Osteocyte (in vitro differentiated cells): ENCODE measurements around the gene AGT. TPM values are rescaled to one million over a fixed set of nuclear protein-coding genes. Genes with fewer than 3 reads are reported as not detected.
A peak's percentile ranks its signal among the peaks of the same experiment; 100 is the strongest.

ENCODE experiments used
- DNase-seq: peaks from one replicate; pipeline ENCODE4 v3.0.0; 2021; ENCODE audit warnings: mixed read lengths; ENCODE audit not compliant: unreplicated experiment; ENCODE audit errors: extremely low spot score
- H3K27ac Mint-ChIP-seq: one replicate; pipeline ENCODE4 v1.8.0; 2021; ENCODE audit warnings: mild to moderate bottlenecking, mixed read lengths; ENCODE audit not compliant: unreplicated experiment
- H3K27me3 Mint-ChIP-seq: one replicate; pipeline ENCODE4 v1.8.0; 2021; ENCODE audit warnings: mixed read lengths; ENCODE audit not compliant: unreplicated experiment
- H3K36me3 Mint-ChIP-seq: one replicate; pipeline ENCODE4 v1.8.0; 2021; ENCODE audit warnings: mixed read lengths; ENCODE audit not compliant: unreplicated experiment
- H3K4me1 Mint-ChIP-seq: one replicate; pipeline ENCODE4 v1.8.0; 2021; ENCODE audit warnings: mixed read lengths; ENCODE audit not compliant: unreplicated experiment
- H3K4me3 Mint-ChIP-seq: one replicate; pipeline ENCODE4 v1.8.0; 2021; ENCODE audit warnings: mild to moderate bottlenecking, moderate library complexity, mixed read lengths; ENCODE audit not compliant: unreplicated experiment
- H3K9me3 Mint-ChIP-seq: one replicate; pipeline ENCODE4 v1.8.0; 2021; ENCODE audit warnings: mixed read lengths; ENCODE audit not compliant: unreplicated experiment
- total RNA-seq: library from RNA; stranded (reverse); gene quantifications from 2 replicates; pipeline ENCODE4 v1.2.1, GENCODE V29; 2021
- TF ChIP-seq, protein P1 (sequence below): fragments of 200-600 bp; sonication (generic); IDR thresholded peaks from 2 replicates; pipeline ENCODE4 v1.5.0; 2021; ENCODE audit warnings: antibody characterized with exemption, mild to moderate bottlenecking, moderate library complexity

AGT gene
- total RNA-seq, 1 donor from 2014 or later = 25.6 TPM

DNA sequence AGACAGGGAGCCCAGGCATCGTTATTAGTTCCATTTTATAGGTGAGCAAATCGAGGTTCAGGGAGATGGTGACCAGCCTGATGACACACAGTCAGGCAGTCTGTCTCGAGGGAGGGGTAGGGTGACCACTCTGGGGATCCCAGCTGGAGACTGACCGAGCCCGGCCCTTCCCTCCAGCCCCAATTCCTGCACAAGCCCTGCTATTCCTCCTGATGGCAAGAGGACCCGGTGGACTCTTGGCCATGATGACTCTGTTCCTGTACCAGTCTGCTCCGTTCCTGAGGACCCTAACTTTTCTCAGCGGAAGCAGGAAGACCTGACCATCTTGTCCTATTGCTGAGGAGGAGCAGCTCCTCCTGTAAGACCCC is 391 bp downstream of the AGT start:
- DNase-seq = no peak
- Mint-ChIP-seq H3K36me3 (peaks cover 3% of the 10 kb centered on the region), H3K27ac (peak overlapping the region; percentile 51), H3K4me3 (no peak overlapping the region), H3K9me3 (peaks cover 3% of the 10 kb centered on the region), H3K27me3 (no peaks in the 10 kb centered on the region), H3K4me1 (peaks cover 15% of the 10 kb centered on the region)
- TF ChIP-seq, protein P1, sequence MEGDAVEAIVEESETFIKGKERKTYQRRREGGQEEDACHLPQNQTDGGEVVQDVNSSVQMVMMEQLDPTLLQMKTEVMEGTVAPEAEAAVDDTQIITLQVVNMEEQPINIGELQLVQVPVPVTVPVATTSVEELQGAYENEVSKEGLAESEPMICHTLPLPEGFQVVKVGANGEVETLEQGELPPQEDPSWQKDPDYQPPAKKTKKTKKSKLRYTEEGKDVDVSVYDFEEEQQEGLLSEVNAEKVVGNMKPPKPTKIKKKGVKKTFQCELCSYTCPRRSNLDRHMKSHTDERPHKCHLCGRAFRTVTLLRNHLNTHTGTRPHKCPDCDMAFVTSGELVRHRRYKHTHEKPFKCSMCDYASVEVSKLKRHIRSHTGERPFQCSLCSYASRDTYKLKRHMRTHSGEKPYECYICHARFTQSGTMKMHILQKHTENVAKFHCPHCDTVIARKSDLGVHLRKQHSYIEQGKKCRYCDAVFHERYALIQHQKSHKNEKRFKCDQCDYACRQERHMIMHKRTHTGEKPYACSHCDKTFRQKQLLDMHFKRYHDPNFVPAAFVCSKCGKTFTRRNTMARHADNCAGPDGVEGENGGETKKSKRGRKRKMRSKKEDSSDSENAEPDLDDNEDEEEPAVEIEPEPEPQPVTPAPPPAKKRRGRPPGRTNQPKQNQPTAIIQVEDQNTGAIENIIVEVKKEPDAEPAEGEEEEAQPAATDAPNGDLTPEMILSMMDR = no peak

DNA sequence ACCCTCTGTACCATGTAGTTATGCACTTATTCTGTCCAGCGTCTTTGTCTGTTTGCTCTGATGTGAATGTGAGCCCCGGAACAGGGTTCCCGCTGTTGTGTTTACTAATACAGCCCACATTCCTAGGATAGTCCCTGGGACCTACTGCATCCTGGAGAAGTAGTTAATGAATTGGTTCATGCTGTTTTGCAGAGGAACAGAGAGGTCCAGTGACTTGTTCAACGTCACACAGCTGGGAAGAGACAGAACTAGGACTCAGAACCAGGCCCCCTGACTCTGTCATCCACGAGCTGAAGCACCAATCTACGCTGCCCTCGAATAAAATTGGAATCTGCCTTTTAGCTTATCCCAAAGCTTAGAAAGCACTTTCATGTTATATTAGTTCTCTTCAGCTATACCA is 784 bp downstream of the AGT start:
- Mint-ChIP-seq H3K36me3 (peaks cover 3% of the 10 kb centered on the region), H3K4me1 (peaks cover 15% of the 10 kb centered on the region), H3K27ac (no peak overlapping the region), H3K27me3 (no peaks in the 10 kb centered on the region), H3K4me3 (no peak overlapping the region), H3K9me3 (peaks cover 3% of the 10 kb centered on the region)
- DNase-seq = no peak
- TF ChIP-seq, protein P1 = no peak

GRCh38 chr1:230712470-230712942 is 1.4 kb downstream of the AGT start:
- H3K27ac Mint-ChIP-seq = no peak overlapping the region
- no peak overlapping the region for H3K4me3 Mint-ChIP-seq
- no peak for DNase-seq
- H3K4me1 Mint-ChIP-seq = peaks cover 15% of the 10 kb centered on the region
- H3K9me3 Mint-ChIP-seq = peaks cover 3% of the 10 kb centered on the region
- peaks cover 5% of the 10 kb centered on the region for H3K36me3 Mint-ChIP-seq
- H3K27me3 Mint-ChIP-seq = peaks cover 2% of the 10 kb centered on the region
- TF ChIP-seq, protein P1 = no peak

GRCh38 chr1:230711245-230711644 is 2.7 kb downstream of the AGT start:
- DNase-seq = no peak
- H3K27me3 Mint-ChIP-seq = peaks cover 2% of the 10 kb centered on the region
- H3K9me3 Mint-ChIP-seq = no peaks in the 10 kb centered on the region
- H3K4me1 Mint-ChIP-seq = peaks cover 15% of the 10 kb centered on the region
- peaks cover 5% of the 10 kb centered on the region for H3K36me3 Mint-ChIP-seq
- H3K27ac Mint-ChIP-seq = no peak overlapping the region
- TF ChIP-seq, protein P1 = no peak
- H3K4me3 Mint-ChIP-seq = no peak overlapping the region

DNA sequence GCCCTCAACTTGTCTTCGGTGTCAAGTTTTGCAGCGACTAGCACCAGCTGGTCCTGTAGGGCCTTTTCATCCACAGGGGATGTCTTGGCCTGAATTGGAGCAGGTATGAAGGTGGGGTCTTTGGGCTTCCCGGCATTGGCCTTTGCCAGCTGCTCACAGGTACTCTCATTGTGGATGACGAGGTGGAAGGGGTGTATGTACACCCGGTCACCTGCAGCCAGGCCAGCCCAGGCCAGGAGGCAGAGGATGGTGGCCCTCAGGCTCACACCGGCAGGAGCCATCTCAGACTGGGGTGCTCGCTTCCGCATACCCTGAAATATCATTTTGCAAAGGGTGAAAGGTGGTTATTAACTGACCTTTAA is 3.4 kb downstream of the AGT start:
- peaks cover 15% of the 10 kb centered on the region for H3K4me1 Mint-ChIP-seq
- TF ChIP-seq, protein P1 = no peak

More for the DNA sequence above, 3.4 kb downstream of the AGT start:
- no peaks in the 10 kb centered on the region for H3K9me3 Mint-ChIP-seq
- H3K36me3 Mint-ChIP-seq = peaks cover 5% of the 10 kb centered on the region
- no peak for DNase-seq
- H3K4me3 Mint-ChIP-seq = no peak overlapping the region
- peaks cover 2% of the 10 kb centered on the region for H3K27me3 Mint-ChIP-seq
- H3K27ac Mint-ChIP-seq = no peak overlapping the region
